GM18502 (cell line): ENCODE measurements around the gene ZIC4.

ENCODE experiments used
- ATAC-seq: cut with Tn5 transposase; IDR thresholded peaks from one replicate; pipeline ENCODE4 v1.9.1; 2021; ENCODE audit warnings: mild to moderate bottlenecking; ENCODE audit not compliant: unreplicated experiment, poor library complexity

The ZIC4 gene

DNA sequence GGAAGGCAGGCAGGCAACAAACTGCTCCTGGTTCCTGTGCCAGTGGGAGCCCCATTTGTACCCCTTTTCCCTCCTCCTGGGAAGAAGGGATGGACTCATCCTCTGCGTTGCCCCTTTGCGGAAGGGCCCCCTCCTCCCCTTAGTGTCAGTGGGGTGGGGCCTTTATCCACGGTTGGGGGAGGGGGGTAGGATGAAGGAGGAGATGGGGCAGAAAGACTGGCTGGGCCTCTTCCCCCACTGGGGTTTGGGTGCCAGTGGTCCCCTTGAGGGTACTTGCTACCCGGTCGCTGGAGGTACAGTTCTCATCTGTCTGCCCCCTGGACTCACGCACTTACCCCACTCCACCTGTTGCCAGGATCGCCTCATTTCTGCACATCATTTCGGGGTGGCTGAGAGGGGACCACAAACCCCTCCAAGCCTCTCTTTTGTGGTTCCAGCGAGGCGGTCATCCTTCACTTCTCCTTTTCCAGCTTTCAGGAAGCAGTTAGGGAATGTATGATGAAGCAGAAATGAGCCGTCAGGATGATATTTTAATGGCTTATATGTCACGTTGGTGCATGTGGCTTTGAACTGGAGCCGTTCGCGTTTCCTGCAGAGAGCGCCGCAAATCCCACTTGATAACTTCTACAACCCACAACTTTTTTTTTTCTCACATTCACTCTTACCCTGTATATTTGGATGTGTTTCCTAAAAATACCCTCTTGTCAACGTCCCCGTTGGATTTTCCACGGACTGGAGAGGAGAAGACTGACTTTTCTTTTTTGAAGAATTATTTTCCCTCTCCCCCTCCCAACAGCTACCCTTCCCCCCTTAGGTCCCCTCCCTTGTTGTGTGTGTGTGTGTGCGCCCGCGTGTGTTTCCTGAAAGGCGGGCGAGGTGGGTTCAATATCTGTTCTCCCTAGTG, at the start of gene ZIC4:
Gene ZIC4, minus strand, starts transcription at position 516 of the 904 bp plus-strand sequence. CDS start 3,746 bp downstream, outside the sequence.
- ATAC-seq, result no peak

DNA sequence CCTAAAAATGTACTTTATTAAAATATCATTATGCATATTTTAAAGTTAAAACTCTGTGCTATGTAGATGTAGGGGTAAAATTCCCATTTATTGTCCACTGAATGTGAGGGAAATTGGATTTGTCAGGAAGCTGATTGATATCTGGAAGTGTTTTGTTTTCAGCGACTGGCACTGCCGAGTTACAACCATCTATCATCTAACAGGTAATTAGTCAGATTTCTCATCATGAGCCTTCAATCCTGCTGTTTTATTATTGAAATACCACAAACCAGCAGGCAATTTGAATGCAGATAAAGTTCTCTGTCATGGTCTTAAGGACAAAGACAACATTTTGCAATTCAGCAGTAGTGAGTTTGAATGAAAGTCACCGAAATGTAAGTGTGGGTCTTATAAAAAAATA, 43.3 kb upstream of the ZIC4 start:
- ATAC-seq, result no peak

DNA sequence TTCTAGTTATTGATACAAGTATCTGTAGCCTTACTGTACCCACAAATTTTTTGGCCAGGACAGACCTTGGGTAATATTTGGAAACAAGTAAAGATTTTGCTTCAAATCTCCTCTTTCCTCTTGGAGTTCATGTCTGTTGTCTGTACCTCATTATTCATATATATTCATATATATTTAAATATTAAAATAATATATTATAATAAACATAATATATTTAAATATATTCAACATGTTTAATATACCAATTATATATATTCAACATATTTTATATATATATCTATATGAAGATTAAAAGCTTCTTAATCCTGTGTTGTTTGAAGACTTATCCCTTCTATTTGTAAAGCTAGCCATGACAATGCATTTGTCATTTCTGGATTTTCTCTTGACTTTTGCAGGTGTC, 40.9 kb upstream of the ZIC4 start:
- ATAC-seq, result no peak

DNA sequence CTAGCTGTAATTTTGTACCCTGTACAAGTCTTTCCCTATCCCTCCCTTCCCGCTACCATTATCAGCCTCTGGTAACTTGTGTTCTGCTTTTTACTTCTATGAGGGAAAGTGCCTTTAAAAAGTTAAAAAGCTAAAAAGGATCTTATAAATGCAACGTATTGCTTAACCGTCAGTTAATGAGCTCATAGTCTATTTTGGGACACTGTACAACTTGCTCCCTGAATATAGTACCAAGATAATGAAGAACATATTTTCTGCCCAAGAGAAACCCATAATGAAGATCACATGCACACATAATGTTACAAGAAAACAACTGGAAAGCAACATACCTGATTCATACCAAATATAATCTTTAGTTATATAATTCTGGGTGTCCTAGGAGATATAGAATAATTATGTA, 25.4 kb upstream of the ZIC4 start:
- ATAC-seq, result no peak

DNA sequence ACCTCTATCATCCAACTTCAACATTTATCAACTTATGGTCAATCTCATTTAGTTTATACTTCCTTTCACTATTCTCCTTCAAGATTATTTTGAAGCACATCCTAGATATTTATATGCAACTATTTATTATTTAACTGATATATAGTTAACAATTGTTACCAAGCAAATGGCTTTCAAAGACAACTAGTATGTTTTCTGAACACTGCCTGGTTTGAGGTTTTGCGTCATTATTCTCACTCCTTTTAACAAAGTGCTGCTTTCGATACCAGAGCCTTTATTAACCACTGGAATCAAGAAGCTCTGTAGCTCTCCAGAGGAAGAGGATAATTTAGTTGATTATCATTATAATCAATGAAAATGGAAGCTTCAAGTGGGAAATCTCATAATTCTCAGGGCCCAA, 22.4 kb upstream of the ZIC4 start:
- no peak for ATAC-seq

DNA sequence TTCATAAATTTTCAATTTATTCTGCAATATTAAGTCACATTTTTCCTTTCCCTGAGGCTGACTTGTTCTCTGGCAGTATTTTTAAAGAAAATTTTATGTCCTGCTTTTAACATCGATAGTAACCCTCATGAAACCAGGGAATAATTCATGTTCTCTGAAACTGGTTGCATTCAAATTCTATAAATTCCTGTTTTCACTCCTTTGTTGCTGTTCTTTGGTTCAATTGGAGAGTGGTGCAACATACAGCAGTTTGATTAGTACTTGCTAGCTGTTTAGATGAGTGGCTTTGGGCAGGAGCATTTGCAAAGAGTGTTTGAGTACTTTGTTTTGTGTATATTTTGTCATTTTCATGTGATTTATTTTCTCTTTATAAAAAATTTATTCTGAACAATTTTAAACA, 22.0 kb upstream of the ZIC4 start:
- ATAC-seq, result no peak

DNA sequence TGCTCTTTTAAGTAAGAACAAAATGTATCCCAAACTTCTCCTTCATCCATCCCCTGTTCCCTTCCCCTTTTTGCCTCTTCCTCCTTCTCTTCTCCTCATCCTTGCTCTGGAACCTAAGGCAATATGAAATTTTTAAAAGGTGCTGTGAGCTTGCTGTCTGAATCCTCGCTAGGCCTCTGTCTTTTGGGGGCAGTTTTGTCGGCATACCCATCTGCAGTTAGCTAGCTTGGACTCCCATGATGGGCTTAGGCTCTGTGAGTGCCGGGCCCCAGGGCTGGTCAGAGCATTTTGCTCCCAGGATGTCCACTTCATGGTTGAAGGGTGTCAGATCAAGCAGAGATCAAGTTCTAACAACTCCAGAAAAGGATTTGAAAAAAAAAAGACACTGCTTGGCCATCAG, 21.4 kb upstream of the ZIC4 start:
- ATAC-seq, result no peak

DNA sequence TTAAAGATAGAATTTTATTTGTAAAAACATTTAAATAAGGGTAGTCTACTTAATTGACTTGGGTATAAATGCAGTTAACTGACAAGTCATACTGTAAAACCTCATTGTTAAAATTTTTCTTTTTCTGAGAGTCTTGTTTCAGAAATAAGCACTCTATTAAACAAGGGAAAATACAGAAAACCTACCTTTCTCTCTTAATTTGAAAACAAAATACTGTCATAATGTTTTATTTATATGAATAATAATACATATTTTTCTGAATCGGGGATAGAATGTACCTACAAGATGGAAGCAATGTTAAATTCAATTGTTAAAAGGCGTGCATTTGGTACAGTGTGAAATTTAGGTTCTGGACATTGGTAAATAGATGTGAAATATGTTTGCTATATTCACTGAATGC, 20.6 kb upstream of the ZIC4 start:
- no peak for ATAC-seq

DNA sequence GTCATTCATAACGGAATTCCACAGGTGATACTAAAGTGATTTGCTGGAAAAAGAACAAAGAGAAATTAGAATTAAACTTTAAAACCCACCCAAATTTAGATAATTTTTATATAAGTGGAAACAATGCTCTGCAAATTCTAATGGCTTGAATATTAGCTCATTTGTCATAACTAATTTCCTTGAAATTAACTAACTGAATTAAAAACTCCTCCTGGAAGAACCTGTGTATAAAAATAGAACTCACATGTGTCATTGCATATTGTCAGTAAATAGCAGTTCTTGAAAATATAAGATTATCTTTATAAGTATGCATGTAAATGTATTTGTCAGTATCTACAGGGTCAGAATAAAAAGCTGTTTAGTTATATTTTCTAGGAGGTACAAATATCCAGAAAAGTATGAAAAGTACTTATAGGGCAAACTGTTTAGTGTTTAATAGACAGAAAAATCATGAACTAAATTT, 19.1 kb upstream of the ZIC4 start:
- no peak for ATAC-seq

DNA sequence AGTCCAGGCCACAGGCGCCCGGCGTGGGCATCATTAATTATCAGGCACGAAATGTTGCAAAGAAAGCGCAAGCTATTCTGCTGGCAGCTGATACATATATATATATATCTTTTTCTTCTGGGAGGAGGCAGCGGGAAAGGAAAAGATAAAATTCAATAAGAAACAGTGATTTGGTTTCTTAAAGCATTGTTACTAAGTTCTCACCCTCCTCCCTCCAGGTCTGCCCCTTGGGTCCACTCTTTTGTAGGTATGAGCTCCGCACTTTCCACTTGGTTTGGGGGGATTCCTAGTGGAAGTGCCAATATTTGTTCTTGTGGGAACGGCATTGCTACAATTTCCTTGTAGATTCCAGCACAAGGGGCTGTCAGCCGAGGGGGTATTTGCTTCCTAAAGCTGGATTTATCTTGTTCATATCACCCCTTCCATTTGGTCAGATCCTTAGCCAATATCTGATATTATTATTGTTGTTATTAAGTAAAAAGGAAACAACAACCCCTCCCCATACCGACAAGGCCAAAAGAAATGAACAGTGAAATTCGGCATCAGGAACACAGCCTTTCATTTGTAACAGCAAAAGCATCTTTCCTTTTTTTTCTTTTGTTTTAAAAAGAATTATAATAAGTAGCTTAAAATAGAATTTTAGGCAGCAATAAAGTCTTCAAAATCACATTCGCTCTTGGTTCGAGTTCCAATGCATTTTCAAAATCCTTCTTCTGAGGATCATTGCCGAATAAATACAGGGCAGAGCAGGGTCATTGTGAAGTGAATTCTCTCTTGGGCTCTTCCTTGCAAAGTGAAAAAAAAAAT, 18.4 kb upstream of the ZIC4 start:
- ATAC-seq, result no peak

DNA sequence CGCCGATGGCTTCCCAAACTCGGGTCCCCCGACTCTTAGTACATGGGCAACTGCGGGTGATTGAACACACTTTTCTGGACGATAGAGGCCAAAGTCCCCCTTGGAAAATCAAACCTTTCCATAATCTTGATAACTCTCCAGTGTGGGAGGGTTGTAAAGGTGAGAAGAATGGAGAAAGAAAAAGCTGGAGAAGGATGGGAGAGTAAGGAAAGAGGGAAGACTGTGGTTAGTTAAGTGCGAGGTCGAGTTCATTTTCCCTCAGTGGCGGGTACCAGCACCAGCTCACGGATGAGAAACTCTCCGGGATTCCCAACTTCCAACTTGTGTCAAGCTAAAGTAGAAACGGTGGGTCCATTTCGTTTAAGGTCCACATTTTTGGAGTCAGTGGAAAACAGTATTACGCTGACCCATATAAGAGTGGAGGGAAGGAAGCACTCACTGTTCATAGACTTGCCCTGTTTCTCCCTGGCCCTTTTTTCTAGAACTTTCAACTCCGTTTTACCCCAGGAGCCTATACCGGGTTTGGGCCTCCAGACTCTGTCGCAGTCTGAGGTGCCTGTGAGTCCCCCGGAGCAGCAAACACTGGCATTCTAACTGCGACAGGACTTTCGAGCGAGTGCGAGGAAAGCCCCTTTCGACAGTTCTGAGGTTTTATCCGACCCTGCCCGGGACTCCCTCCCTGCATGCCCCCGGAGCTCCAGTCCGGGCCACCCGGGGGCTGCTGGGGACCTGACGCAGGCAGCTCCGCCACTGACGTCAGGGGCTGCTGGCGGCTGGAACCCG, 17.6 kb upstream of the ZIC4 start:
- no peak for ATAC-seq

DNA sequence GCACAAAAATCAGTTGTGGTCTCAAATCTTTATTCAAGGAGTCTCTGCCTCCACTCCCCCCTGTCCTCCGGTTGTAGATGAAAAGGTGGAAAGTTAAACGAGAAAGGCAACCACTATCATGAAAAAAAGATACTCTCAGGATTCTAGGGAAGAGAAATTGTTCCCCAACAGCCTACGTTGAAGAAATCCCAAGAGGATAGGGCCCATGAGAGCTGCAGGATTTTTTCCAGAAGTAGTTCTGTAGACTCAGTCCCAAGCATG, 17.1 kb upstream of the ZIC4 start:
- no peak for ATAC-seq

DNA sequence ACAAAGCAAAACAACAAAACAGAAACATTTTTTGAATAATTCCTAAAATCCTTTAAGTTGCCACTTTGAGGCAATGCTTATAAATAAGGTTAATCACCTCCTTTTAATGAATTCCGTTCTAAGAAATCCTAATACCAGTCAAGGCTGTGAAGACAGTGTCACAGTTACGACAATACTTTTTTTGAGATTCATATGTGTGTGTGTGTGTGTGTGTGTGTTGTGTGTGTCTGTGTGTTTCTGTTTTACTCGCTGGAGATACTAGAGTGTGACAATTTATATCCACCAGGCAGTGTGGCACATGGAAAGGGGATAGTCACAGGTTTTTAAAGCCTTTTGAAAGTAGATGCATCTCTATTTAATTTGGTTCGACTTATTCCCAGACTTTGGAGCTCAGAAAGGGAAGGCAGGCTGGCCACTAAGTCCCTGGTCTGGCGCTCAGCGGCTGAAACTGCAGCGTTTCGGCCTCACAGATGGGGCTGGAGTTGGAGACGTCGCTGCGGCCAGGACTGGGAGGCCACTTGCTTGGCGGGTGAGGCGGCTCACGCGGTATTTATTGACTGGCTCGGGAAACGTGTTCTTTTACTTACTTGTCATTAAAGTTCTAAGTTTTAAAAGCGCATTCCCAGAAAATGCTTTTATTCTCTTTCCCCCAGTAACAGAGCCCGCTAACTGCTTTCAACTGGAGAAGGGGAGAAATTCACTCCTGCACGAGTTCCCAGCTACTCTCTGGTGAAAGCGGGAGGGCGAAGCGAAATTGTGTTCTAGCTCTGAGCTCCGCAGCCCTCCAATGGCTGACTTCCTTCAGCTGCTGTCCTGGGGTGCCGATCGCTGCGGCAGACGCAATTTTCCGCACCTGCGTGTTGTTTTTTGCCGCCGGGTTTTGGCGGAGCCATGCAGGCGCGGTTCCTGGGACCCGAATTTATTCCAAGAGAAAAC, 16.5 kb upstream of the ZIC4 start:
- no peak for ATAC-seq

DNA sequence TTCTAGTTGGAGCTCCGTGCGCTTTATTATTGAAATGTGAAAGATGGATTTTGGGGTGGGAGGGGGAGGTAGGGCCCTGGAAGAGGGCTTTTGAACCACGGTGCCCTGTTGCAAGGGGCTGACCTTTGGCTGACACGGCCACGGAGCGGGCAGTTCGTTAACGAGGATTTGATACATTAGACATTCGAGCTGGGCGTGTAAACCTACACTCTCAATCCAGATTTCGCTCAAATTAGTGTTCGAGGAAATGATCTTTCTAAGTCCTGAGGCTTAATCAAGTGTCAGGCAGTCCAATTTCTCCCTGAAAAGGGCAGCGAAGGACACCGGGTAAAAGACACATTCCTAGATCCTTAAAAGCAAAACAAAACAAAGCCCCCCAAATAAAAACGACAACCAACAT, 15.9 kb upstream of the ZIC4 start:
- ATAC-seq, result no peak

DNA sequence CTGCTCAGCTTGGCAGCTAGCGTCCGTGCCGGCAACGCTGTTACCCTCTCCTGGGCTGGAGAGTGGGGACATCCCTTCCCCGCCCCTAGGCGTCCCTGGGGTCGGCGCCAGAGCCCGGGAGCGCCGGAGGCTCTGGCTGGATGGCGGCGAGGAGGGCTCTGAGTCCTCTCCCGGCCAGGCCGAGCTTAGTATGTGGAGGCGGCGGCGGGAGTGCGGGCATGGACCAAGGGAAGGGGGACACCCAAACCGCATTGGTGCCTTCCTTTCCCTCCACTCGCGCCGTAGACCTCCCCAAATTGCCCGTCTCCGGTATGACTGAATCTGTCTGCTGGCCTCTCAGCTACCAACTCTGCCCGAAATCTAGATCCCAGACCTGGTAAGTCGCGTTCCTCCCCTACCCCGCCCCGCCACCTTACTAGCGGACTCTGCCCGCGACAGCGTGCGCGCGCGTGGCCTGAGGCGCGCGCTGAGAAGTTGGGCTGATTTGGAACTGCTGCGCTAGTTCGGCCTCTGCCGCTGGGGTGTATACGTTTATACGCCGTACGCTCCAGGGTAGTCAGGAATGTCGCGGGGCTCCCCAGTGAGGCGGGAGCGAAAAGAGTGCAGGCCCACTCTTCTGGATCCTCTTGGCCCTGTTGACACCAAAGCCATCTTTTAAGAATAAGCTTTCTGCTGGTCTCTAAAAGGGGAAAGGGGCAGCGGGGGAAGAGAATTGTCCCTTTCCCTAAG, 15.0 kb upstream of the ZIC4 start:
- no peak for ATAC-seq

DNA sequence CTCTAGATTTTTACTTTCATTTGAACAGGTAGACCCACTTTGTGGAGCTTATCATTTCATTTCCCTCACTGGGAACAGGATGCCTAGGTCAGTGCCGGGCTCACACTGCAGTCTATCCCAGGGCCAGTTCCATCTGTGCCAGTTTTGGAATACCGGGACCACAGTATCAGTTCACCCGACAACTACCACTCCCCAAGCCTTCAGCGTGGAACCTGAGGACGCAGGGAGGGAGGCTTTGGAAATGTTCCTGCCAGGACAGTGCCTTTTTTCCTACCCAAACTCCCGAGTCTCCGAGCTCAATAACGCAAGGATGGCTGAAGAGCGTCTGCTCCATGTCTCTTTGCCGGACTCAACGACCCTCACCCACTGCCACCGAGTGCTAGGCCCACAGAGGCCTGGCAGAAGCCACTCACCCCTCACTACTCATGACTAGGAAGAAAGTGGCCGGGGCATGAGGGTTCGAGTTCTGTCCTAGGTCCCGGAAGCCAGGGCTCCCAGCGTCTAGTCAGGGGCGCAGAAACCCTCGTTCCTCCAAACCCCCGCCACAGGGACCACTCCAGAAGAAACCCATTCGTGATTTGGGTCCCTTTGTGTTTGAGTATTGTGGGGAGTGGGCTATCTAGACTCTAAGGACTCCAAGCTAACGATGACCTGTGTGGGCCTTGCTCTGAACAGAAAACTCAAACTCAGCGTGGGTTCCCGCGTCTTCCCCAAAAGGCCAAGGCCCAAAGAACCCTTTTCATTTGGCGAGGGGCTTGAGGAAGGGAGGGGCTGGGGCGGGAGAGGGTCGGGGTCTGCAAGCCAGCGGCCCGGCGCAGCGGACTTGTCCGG, 14.2 kb upstream of the ZIC4 start:
- no peak for ATAC-seq

DNA sequence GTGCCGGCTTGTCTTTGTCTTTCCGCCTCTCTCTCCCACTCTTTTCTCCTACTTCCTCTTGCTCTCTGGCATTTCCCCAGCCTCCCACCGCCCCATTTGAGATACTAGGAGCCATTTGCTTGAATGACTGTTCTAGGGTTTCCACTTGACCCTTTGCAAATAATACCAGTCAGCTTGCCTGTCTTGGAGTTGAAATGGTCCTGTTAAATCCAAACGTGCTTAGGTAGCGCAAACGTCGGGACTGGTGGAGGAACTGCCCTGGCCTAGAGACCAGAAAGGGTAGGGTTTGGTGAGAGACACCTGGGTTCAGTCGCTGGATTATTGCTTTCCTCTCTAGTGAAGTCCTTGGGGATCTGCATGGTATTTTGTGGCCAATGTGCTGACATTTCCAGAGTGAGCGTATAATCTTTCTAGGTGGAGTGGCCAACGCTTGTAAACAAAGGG, 13.5 kb upstream of the ZIC4 start:
- no peak for ATAC-seq
